K562 (cell line): ENCODE measurements around the gene ZSWIM2. TPM values are rescaled to one million over a fixed set of nuclear protein-coding genes. Genes with fewer than 3 reads are reported as not detected.

Source experiments
- ATAC-seq: fragments of 200-7000 bp; cut with Tn5 transposase; 3 replicates; pipeline ENCODE4 v1.9.1; 2020; ENCODE audit warnings: moderate library complexity
- BruUV-seq: library from RNA; stranded (reverse); fragments of 400-500 nt; replicated peaks from 2 replicates; lab custom pipeline; 2021; lab: Mats Ljungman, UMichigan
- CTCF ChIA-PET: fragments of 300-600 bp; formaldehyde crosslinking; extraction: SDS; loops from one replicate; lab custom pipeline; 2021; ENCODE audit warnings: low intra/inter-chr PET ratio; lab: Yijun Ruan, JAX
- POLR2A ChIA-PET: fragments of 300-600, 350-650 bp; sonication (Branson Sonifier 250); formaldehyde crosslinking; extraction: SDS; loops from one replicate; lab custom pipeline; 2021; ENCODE audit warnings: antibody characterized with exemption, inconsistent platforms; lab: Yijun Ruan, JAX
- DNase-seq, 4 experiments: peaks; one replicate each; pipeline versions ENCODE4 v3.0.0 to v3.0.0-alpha.2; 2011 to 2018; ENCODE audit warnings: low spot score in 3 of 4, mixed read lengths in 3 of 4; ENCODE audit errors: extremely low read depth in 1 of 4
- FAIRE-seq: peaks from 2 replicates; lab custom pipeline; 2011; peaks lifted over from hg19 to GRCh38; lab: Jason Lieb, UNC
- H2AFZ ChIP-seq: 2 replicates; pipeline ENCODE4 v1.6.0; 2011; ENCODE audit warnings: low read depth, low read length, control low read depth, inconsistent platforms
- H3K27ac ChIP-seq: fragments of 200-600 bp; 3 replicates; pipeline ENCODE4 v1.8.0; 2011; ENCODE audit warnings: low read depth, mild to moderate bottlenecking, control low read depth, inconsistent platforms, low read length, moderate library complexity, mixed read lengths; ENCODE audit errors: extremely low read depth
- H3K27me3 ChIP-seq, 2 experiments: fragments of 300-600 bp in 1 of 2; 2 replicates in 1 of 2; 3 replicates in 1 of 2; pipeline versions ENCODE4 v1.6.0 to v1.8.0; 2011; ENCODE audit warnings: inconsistent platforms in 2 of 2, low read length in 2 of 2, mild to moderate bottlenecking in 1 of 2, mixed read lengths in 1 of 2, moderate library complexity in 1 of 2; ENCODE audit not compliant: control insufficient read depth in 2 of 2, insufficient read depth in 2 of 2
- H3K36me3 ChIP-seq: fragments of 300-600 bp; 3 replicates; pipeline ENCODE4 v1.8.0; 2011; ENCODE audit warnings: mild to moderate bottlenecking, low read length, inconsistent platforms; ENCODE audit not compliant: control insufficient read depth, insufficient read depth
- H3K4me1 ChIP-seq, 2 experiments: fragments of 200-600 bp in 1 of 2; replicated peaks in 1 of 2; 2 replicates in 1 of 2; 3 replicates in 1 of 2; pipeline versions ENCODE4 v1.5.1 to v1.8.0; 2011; ENCODE audit warnings: inconsistent platforms in 2 of 2, low read length in 2 of 2, mild to moderate bottlenecking in 1 of 2, mixed read lengths in 1 of 2, moderate library complexity in 1 of 2; ENCODE audit not compliant: control insufficient read depth in 2 of 2, insufficient read depth in 2 of 2
- H3K4me2 ChIP-seq: 2 replicates; pipeline ENCODE4 v1.6.1; 2011; ENCODE audit warnings: low read length, control low read depth, inconsistent platforms, mixed read lengths; ENCODE audit not compliant: insufficient read depth
- H3K4me3 ChIP-seq: fragments of 200-600 bp; sonication (generic), shearing (Covaris generic); 2 replicates; pipeline ENCODE4 v1.5.1; 2016; ENCODE audit warnings: control low read depth, inconsistent platforms
- H3K79me2 ChIP-seq: fragments of 200-600 bp; 3 replicates; pipeline ENCODE4 v1.8.0; 2011; ENCODE audit warnings: low read length, inconsistent platforms; ENCODE audit not compliant: control insufficient read depth, insufficient read depth
- H3K9ac ChIP-seq, 2 experiments: 2 replicates each; pipeline versions ENCODE4 v1.6.0 to v1.6.1; 2011; ENCODE audit warnings: low read depth in 2 of 2, low read length in 2 of 2, control low read depth in 1 of 2, inconsistent platforms in 1 of 2, mild to moderate bottlenecking in 1 of 2, mixed read lengths in 1 of 2; ENCODE audit not compliant: insufficient read depth in 1 of 2
- H3K9me1 ChIP-seq: one replicate; pipeline ENCODE4 v1.6.0; 2011; ENCODE audit warnings: inconsistent platforms, mild to moderate bottlenecking, low read length, moderate library complexity; ENCODE audit not compliant: control insufficient read depth, insufficient read depth
- H3K9me3 ChIP-seq: replicated peaks from 2 replicates; pipeline ENCODE4 v1.5.1; 2011; ENCODE audit warnings: low read depth, low read length, inconsistent platforms; ENCODE audit not compliant: control insufficient read depth, insufficient read depth
- H4K20me1 ChIP-seq: replicated peaks from 2 replicates; pipeline ENCODE4 v1.6.1; 2011; ENCODE audit warnings: low read length, inconsistent platforms, mixed read lengths; ENCODE audit not compliant: control insufficient read depth, insufficient read depth
- CEBPZ ChIP-seq: fragments of 150-350 bp; IDR thresholded peaks from 2 replicates; pipeline ENCODE4 v1.6.1; 2014; ENCODE audit warnings: low read depth, mild to moderate bottlenecking, low read length, borderline replicate concordance
- ETS2 ChIP-seq: IDR thresholded peaks from 2 replicates; pipeline ENCODE4 v1.6.1; 2016; ENCODE audit warnings: borderline replicate concordance, missing genetic modification characterization, mild to moderate bottlenecking, moderate library complexity, missing compliant biosample characterization; ENCODE audit not compliant: poor library complexity, severe bottlenecking
- POLR3G ChIP-seq: IDR thresholded peaks from 2 replicates; pipeline ENCODE4 v1.6.1; 2011; ENCODE audit not compliant: insufficient read length, insufficient replicate concordance; ENCODE audit errors: extremely low read depth
- PREB ChIP-seq: sonication (generic); formaldehyde crosslinking; IDR thresholded peaks from 2 replicates; pipeline ENCODE4 v1.8.1; 2023; ENCODE audit warnings: mild to moderate bottlenecking, missing genetic modification reagents
- RCOR1 ChIP-seq, 2 experiments: IDR thresholded peaks; 2 replicates each; pipeline ENCODE4 v1.6.1; 2012; ENCODE audit warnings: low read depth in 2 of 2, low read length in 2 of 2, borderline replicate concordance in 1 of 2, improper control_type of control experiment in 1 of 2
- TFAM ChIP-seq: fragments of 250-450 bp; sonication (Bioruptor Pico); conservative IDR thresholded peaks from 2 replicates; pipeline ENCODE4 v1.5.0; 2021; ENCODE audit warnings: mild to moderate bottlenecking, moderate library complexity
- ZBTB34 ChIP-seq: fragments of 250-450 bp; sonication (Bioruptor Pico); IDR thresholded peaks from 2 replicates; pipeline ENCODE4 v1.8.0; 2021; ENCODE audit warnings: mild to moderate bottlenecking, moderate library complexity
- ZNF444 ChIP-seq: fragments of 250-450 bp; sonication (Bioruptor Pico); IDR thresholded peaks from 2 replicates; pipeline ENCODE4 v1.4.0; 2020; ENCODE audit warnings: mild to moderate bottlenecking, moderate library complexity
- WGBS: fragments of 100-300 bp; shearing (Covaris generic); methylation state at CpG from one replicate; pipeline ENCODE4 v1.1.6; 2016; ENCODE audit warnings: low coverage, mixed read lengths; ENCODE audit not compliant: insufficient coverage; ENCODE audit errors: missing lambda C conversion rate; 5-methylcytosine and 5-hydroxymethylcytosine counted together
- in situ Hi-C: fragments of 300-500 bp; cut with MboI; formaldehyde crosslinking; loops from 4 replicates; pipeline ENCODE4 v1.15.0; 2018; ENCODE audit warnings: inconsistent platforms, mixed read lengths
- intact Hi-C: fragments of 100-400 bp; cut with micrococcal nuclease; formaldehyde crosslinking; loops from 2 replicates; pipeline ENCODE4 v1.14.2; 2022
- polyA plus RNA-seq, 8 experiments: library from polyadenylated mRNA; depleted of rRNA in 4 of 8; stranded (reverse) in 5 of 8; unstranded in 3 of 8; fragments of >200 nt; fragmentation: Nextera tagmentation in 2 of 8; fragmentation: Illumina TruSeq in 1 of 8; extraction: Ambion mirVana in 2 of 8; extraction: Trizol in 1 of 8; gene quantifications; 2 replicates each; pipeline versions ENCODE4 v1.2.1 to v1.2.3, GENCODE V29; 2011 to 2014; ENCODE audit warnings: inconsistent platforms in 1 of 8, missing spikeins in 1 of 8
- total RNA-seq, 7 experiments: library from RNA; depleted of rRNA in 6 of 7; stranded (reverse); fragments of >200 nt in 6 of 7; fragmentation: Illumina TruSeq in 2 of 7; extraction: Trizol in 2 of 7; gene quantifications; 2 replicates each; pipeline versions ENCODE4 v1.2.1 to v1.2.3, GENCODE V29; 2011 to 2021; ENCODE audit warnings: low replicate concordance in 1 of 7

ZSWIM2 gene
- total and polyA plus RNA-seq, 9 of the 15 experiments (the other 6 are each of a cell fraction or from before 2014, with no cell fraction given) = not detected

GRCh38 chr2:186820303-186820702, 28.7 kb downstream of the ZSWIM2 start:
- TF ChIP-seq ZNF444 (CRISPR knock-in tag) (no peak), POLR3G (no peak), RCOR1 (IDR thresholded peaks at IDR 0.05; ENCODE audit: borderline replicate concordance in 1 of 2, low read depth in 2 of 2, low read length in 2 of 2) (no peak), PREB (CRISPR knock-in tag) (no peak), TFAM (CRISPR knock-in tag) (no peak), ETS2 (tag) (no peak), CEBPZ (no peak), ZBTB34 (CRISPR knock-in tag) (no peak)
- intact Hi-C loops (no loop called here), in situ Hi-C loops (no loop called here)
- BruUV-seq = no TSS peak
- no peaks in the 10 kb centered on the region for H3K4me1 ChIP-seq
- H3K9me3 ChIP-seq = no peaks in the 10 kb centered on the region
- CTCF ChIA-PET = no interaction called here
- H3K27ac ChIP-seq = no peak overlapping the region
- ATAC-seq (no peak), DNase-seq (no peak), FAIRE-seq (no peak)
- H3K9ac ChIP-seq = no peak overlapping the region
- H2AFZ ChIP-seq = no peak overlapping the region
- H4K20me1 ChIP-seq = no peaks in the 10 kb centered on the region
- no peak overlapping the region for H3K4me2 ChIP-seq
- no peak overlapping the region for H3K4me3 ChIP-seq
- no peaks in the 10 kb centered on the region for H3K9me1 ChIP-seq
- no peaks in the 10 kb centered on the region for H3K27me3 ChIP-seq
- POLR2A ChIA-PET = no interaction called here
- no peaks in the 10 kb centered on the region for H3K36me3 ChIP-seq
- WGBS = under 1% methylated on average over 7 of the region's 7 CpGs
- no peaks in the 10 kb centered on the region for H3K79me2 ChIP-seq
